SK-N-SH (cell line): Measurements from ENCODE around the gene COL17A1.

Experiments used
- CTCF ChIP-seq: fragments of 200-600 bp; sonication (generic); IDR thresholded peaks from 2 replicates; pipeline ENCODE4 v1.6.1; 2017; ENCODE audit warnings: antibody characterized with exemption, mild to moderate bottlenecking, moderate library complexity
- ELF1 ChIP-seq: IDR thresholded peaks from 2 replicates; pipeline ENCODE4 v1.4.0; 2012
- EP300 ChIP-seq, 2 experiments: IDR thresholded peaks; 2 replicates each; pipeline versions ENCODE4 v1.4.0 to v1.6.1; 2012; ENCODE audit warnings: borderline replicate concordance in 1 of 2, low read depth in 1 of 2, low read length in 1 of 2
- EZH2phosphoT487 ChIP-seq: fragments of 200-600 bp; sonication (generic); IDR thresholded peaks from 2 replicates; pipeline ENCODE4 v1.6.1; 2017; ENCODE audit warnings: low read depth, mixed run types, mild to moderate bottlenecking, antibody characterized with exemption, moderate library complexity, borderline replicate concordance
- RXRA ChIP-seq: IDR thresholded peaks from 2 replicates; pipeline ENCODE4 v1.4.0; 2012; ENCODE audit warnings: low read depth, mild to moderate bottlenecking, borderline replicate concordance

- TF ChIP-seq EZH2phosphoT487 = no peak
- TF ChIP-seq CTCF = no peak
- no peak for TF ChIP-seq EP300 (IDR thresholded peaks at IDR 0.05; ENCODE audit: borderline replicate concordance in 1 of 2, low read depth in 1 of 2, low read length in 1 of 2)
- TF ChIP-seq ELF1 = no peak
- no peak for TF ChIP-seq RXRA
Measured at GRCh38 chr10:104005172-104005863, 80.4 kb downstream of the COL17A1 start.
